Neural cell (in vitro differentiated cells): Measurements from ENCODE around the gene HUNK. TPM values are rescaled to one million over a fixed set of nuclear protein-coding genes. Genes with fewer than 3 reads are reported as not detected.

Experiments
- H2AFZ ChIP-seq: fragments of 200-600, 300-800 bp; sonication (generic), shearing (Covaris generic); 2 replicates; pipeline ENCODE4 v1.6.0; 2014; ENCODE audit warnings: low read depth, mild to moderate bottlenecking, antibody characterized with exemption, low read length, moderate library complexity
- H3F3A ChIP-seq: fragments of 200-600 bp; shearing (Covaris generic); 2 replicates; pipeline ENCODE4 v1.6.1; 2016; ENCODE audit warnings: mild to moderate bottlenecking, moderate library complexity, mixed read lengths, antibody characterized with exemption, low read length; ENCODE audit not compliant: insufficient read depth, poor library complexity, severe bottlenecking
- H3K27ac ChIP-seq: fragments of 200-600, 300-800 bp; sonication (generic), shearing (Covaris generic); 2 replicates; pipeline ENCODE4 v1.5.1; 2014; ENCODE audit warnings: mild to moderate bottlenecking, low read length, moderate library complexity
- H3K27me3 ChIP-seq: fragments of 300-800, 200-600 bp; sonication (generic), shearing (Covaris generic); 2 replicates; pipeline ENCODE4 v1.6.0; 2014; ENCODE audit warnings: mild to moderate bottlenecking, low read depth, low read length, moderate library complexity; ENCODE audit not compliant: insufficient read depth
- H3K36me3 ChIP-seq: fragments of 300-800, 200-600 bp; sonication (generic), shearing (Covaris generic); 2 replicates; pipeline ENCODE4 v1.5.1; 2014; ENCODE audit warnings: mild to moderate bottlenecking, antibody characterized with exemption, low read length, moderate library complexity; ENCODE audit not compliant: insufficient read depth
- H3K4me2 ChIP-seq: fragments of 300-800, 200-600 bp; sonication (generic), shearing (Covaris generic); 2 replicates; pipeline ENCODE4 v1.6.0; 2014; ENCODE audit warnings: mild to moderate bottlenecking, low read length
- H3K4me3 ChIP-seq: fragments of 300-800, 200-600 bp; sonication (generic), shearing (Covaris generic); 2 replicates; pipeline ENCODE4 v1.5.1; 2014; ENCODE audit warnings: mild to moderate bottlenecking, low read length, moderate library complexity
- H3K79me2 ChIP-seq: fragments of 200-600 bp; shearing (Covaris generic); replicated peaks from 2 replicates; pipeline ENCODE4 v1.6.0; 2014; ENCODE audit warnings: mild to moderate bottlenecking, low read length, moderate library complexity; ENCODE audit not compliant: insufficient read depth
- H3K9ac ChIP-seq: fragments of 300-800, 200-600 bp; sonication (generic), shearing (Covaris generic); 2 replicates; pipeline ENCODE4 v1.6.1; 2016; ENCODE audit warnings: mild to moderate bottlenecking, low read length, mixed read lengths
- H3K9me2 ChIP-seq: fragments of 200-600 bp; shearing (Covaris generic); 2 replicates; pipeline ENCODE4 v1.6.1; 2016; ENCODE audit warnings: mild to moderate bottlenecking, low read length, mixed read lengths; ENCODE audit not compliant: insufficient read depth
- H3K9me3 ChIP-seq: fragments of 200-600, 300-800 bp; sonication (generic), shearing (Covaris generic); 2 replicates; pipeline ENCODE4 v1.6.1; 2016; ENCODE audit warnings: mild to moderate bottlenecking, mixed run types, low read length, moderate library complexity, mixed read lengths
- H4K20me1 ChIP-seq: fragments of 200-600 bp; shearing (Covaris generic); 2 replicates; pipeline ENCODE4 v1.6.1; 2016; ENCODE audit warnings: mild to moderate bottlenecking, mixed run types; ENCODE audit not compliant: insufficient read depth
- CTCF ChIP-seq: fragments of 450-650 bp; IDR thresholded peaks from 2 replicates; pipeline ENCODE4 v1.5.1; 2014; ENCODE audit warnings: antibody characterized with exemption, mild to moderate bottlenecking, moderate library complexity; ENCODE audit not compliant: poor library complexity, severe bottlenecking
- EP300 ChIP-seq: fragments of 450-650 bp; conservative IDR thresholded peaks from 2 replicates; pipeline ENCODE4 v1.6.1; 2014; ENCODE audit warnings: antibody characterized with exemption, mild to moderate bottlenecking, moderate library complexity; ENCODE audit not compliant: poor library complexity, severe bottlenecking
- EZH2 ChIP-seq: fragments of 200-600, 300-800 bp; shearing (Covaris generic), sonication (generic); IDR thresholded peaks from 2 replicates; pipeline ENCODE4 v1.6.1; 2014; ENCODE audit warnings: antibody characterized with exemption, low read length, borderline replicate concordance, mild to moderate bottlenecking; ENCODE audit not compliant: insufficient read depth, poor library complexity, severe bottlenecking
- MXI1 ChIP-seq: fragments of 450-650 bp; conservative IDR thresholded peaks from 2 replicates; pipeline ENCODE4 v1.6.1; 2014; ENCODE audit warnings: antibody characterized with exemption, mild to moderate bottlenecking; ENCODE audit not compliant: poor library complexity, severe bottlenecking
- POLR2AphosphoS5 ChIP-seq: IDR thresholded peaks from 2 replicates; pipeline ENCODE4 v1.6.1; 2012
- RAD21 ChIP-seq: fragments of 450-650 bp; conservative IDR thresholded peaks from 2 replicates; pipeline ENCODE4 v1.6.1; 2014; ENCODE audit warnings: antibody characterized with exemption, mild to moderate bottlenecking, moderate library complexity
- REST ChIP-seq: IDR thresholded peaks from 2 replicates; pipeline ENCODE4 v1.6.1; 2012; ENCODE audit warnings: borderline replicate concordance
- SMC3 ChIP-seq: fragments of 450-650 bp; conservative IDR thresholded peaks from 2 replicates; pipeline ENCODE4 v1.6.1; 2014; ENCODE audit warnings: antibody characterized with exemption, mild to moderate bottlenecking, moderate library complexity; ENCODE audit not compliant: poor library complexity
- TAF1 ChIP-seq: IDR thresholded peaks from 2 replicates; pipeline ENCODE4 v1.6.1; 2012; ENCODE audit warnings: low read depth
- polyA plus RNA-seq: library from polyadenylated mRNA; depleted of rRNA; stranded (reverse); fragments of >200 nt; gene quantifications from 2 replicates; pipeline ENCODE4 v1.2.3, GENCODE V29; 2014

Gene HUNK
- polyA plus RNA-seq, 1 donor from 2014 or later, result 9.3 TPM

- Histone ChIP-seq H2AFZ (no peak overlapping the region), H3K9me2 (no peaks in the 10 kb centered on the region), H3K79me2 (peaks cover 3% of the 10 kb centered on the region), H3K4me2 (peak overlapping the region; percentile 52), H3K27ac (peak overlapping the region; percentile 33), H3K27me3 (peaks cover 3% of the 10 kb centered on the region), H3K36me3 (no peaks in the 10 kb centered on the region), H3K9me3 (no peaks in the 10 kb centered on the region), H3F3A (no peaks in the 10 kb centered on the region), H3K9ac (peak overlapping the region; percentile 47), H4K20me1 (no peaks in the 10 kb centered on the region), H3K4me3 (peak overlapping the region; percentile 57)
- TF ChIP-seq REST (no peak), POLR2AphosphoS5 (peak; percentile 5)
Measured at GRCh38 chr21:31909153-31910073, 36.6 kb downstream of the HUNK start.

GRCh38 chr21:31910074-31910470 lies 37.3 kb downstream of the HUNK start:
- Histone ChIP-seq H2AFZ (no peak overlapping the region), H3K27ac (peak overlapping the region; percentile 33), H3K4me3 (peak overlapping the region; percentile 57), H3K4me2 (no peak overlapping the region), H3K9ac (peak overlapping the region; percentile 47), H3K36me3 (no peaks in the 10 kb centered on the region), H3K27me3 (peaks cover 3% of the 10 kb centered on the region), H3F3A (no peaks in the 10 kb centered on the region), H3K9me2 (no peaks in the 10 kb centered on the region), H4K20me1 (no peaks in the 10 kb centered on the region), H3K9me3 (no peaks in the 10 kb centered on the region), H3K79me2 (peaks cover 3% of the 10 kb centered on the region)
- TF ChIP-seq CTCF, result no peak
- no peak for TF ChIP-seq TAF1
- TF ChIP-seq EP300, result no peak
- no peak for TF ChIP-seq SMC3
- TF ChIP-seq REST, result no peak
- no peak for TF ChIP-seq RAD21
- TF ChIP-seq POLR2AphosphoS5, result no peak
- TF ChIP-seq EZH2, result no peak
- TF ChIP-seq MXI1, result no peak
